Activated CD4-positive, alpha-beta T cell treated with anti-CD3 and anti-CD28 coated beads, Interleukin-2, amount 50 U/mL, for 4 hours (primary cell): ENCODE results near the gene LUZP4.
"Not testable (repeated sequence)": the region's sequence is repeated elsewhere in the genome, so short reads cannot be mapped to it uniquely, and the experiment has no call there.

Experiments
- DNase-seq, 2 experiments: peaks; one replicate each; pipeline ENCODE4 v3.0.0-alpha.2; 2020

LUZP4 gene, protein sequence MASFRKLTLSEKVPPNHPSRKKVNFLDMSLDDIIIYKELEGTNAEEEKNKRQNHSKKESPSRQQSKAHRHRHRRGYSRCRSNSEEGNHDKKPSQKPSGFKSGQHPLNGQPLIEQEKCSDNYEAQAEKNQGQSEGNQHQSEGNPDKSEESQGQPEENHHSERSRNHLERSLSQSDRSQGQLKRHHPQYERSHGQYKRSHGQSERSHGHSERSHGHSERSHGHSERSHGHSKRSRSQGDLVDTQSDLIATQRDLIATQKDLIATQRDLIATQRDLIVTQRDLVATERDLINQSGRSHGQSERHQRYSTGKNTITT

DNA sequence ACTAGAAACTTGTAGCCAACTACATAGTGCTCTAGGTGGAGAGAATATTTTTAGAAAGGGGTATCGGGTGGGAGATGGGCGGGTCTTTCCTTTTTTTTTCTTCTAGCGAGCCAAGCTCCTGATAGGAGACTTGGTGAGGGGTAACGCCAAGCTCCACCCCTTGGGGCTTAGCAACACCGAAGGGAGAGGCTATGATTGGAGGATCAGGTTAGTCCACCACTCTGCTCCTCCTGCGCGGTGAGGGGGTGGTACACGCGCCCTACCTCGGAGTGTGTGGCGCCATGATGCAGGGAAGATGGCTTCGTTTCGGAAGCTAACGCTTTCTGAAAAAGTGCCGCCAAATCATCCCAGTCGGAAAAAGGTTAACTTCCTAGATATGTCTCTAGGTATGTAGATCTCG is at the start of gene LUZP4:
Gene LUZP4 (plus strand): TSS at position 251 of the 400 bp plus-strand sequence. CDS start 45 bp downstream, at position 296.
- no peak for DNase-seq

DNA sequence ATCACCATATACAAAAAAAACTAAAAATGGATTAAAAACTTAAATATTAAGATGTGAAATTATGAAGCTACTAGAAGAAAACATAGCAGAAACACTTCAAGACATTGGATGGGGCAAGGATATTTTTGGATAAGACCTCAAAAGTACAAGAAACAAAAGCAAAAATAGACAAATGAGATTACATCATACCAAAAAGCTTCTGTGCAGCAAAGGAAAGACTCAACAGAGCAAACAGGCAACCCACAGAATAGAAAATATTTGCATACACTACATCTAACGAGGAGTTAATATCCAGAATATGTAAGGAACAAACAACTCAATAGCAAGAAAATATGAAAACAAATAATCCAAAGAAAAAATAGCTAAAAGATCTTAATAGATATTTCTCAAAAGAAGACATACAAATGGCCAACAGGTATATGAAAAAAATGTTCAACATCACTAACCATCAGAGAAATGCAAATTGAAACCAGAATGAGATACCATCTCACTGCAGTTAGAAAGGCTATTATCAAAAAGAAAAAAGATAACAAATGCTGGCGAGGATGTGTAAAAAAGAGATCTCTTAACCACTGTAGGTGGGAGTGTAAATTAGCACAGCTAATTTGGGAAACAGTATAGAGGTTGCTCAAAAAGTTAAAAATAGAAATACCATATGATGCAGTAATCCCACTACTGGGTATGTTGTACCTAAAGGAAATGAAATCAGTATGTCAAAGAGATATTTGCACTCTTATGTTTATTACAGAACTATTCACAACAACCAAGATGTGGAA is 37.9 kb upstream of the LUZP4 start:
- DNase-seq: no peak

DNA sequence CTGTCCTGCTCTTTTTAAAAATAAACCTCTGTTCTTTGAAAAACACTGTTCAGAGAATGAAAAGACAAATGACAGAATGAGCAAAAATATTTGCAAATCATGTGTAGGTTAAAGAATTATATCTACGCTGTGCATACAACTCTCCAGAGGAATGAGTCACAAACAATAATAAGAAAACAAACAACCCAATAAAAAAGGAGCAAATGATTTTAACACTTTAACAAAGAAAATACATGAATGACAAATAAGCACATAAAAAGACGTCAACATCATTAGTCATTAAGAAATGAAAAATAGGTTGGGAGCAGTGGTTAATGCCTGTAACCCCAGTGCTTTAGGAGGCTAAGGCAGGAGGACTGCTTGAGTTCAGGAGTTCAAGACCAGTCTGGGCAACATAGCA is 34.5 kb upstream of the LUZP4 start:
- no peak for DNase-seq

DNA sequence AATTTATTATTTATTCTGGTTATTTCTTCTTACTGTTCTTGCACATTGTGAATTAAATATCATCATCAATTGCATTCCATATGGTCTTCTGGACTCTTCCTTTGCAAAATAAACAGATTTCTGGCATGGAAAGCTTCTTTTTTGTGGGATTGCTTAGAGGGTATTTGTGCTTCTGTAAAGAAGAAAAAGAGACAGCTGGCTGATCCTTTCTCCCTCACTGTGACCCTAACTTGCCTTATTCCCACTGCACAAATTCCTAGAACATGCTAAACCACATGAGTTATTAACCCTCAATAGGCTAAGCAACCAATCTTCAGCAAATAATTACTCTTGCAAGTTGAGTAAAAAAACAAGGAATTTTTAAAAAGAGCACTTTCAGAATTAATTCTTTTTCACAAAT is 31.8 kb upstream of the LUZP4 start:
- DNase-seq: no peak

DNA sequence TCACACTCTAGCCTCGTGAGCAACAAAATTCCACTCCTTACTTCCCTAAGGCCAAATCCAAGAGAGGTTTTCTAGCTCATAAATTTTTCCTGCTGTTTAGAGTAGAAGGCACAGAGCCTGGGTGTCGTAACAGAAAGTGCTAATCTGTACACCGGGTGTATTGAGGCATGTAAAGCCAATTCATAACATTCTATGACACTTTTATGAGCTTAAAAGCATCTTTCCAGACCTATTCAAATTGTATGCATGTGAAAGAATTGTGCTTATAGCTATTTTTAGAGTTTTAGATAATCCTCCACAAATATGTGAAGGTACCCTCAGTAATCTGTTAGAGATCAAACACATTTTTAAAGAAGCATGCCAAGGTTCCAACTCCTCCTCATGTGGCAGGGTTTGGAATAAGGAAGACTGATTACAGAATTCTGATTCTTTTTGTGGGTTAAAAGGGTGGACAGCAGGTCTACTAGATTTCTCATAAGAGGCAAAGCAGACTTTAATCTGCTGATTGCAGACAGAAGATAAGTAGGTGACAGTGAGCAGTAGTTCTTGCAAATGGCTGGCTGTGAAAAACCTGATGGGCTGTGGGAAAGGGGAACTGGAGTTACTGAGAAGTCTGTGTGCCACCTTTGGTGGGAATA is 30.2 kb upstream of the LUZP4 start:
- DNase-seq: no peak

DNA sequence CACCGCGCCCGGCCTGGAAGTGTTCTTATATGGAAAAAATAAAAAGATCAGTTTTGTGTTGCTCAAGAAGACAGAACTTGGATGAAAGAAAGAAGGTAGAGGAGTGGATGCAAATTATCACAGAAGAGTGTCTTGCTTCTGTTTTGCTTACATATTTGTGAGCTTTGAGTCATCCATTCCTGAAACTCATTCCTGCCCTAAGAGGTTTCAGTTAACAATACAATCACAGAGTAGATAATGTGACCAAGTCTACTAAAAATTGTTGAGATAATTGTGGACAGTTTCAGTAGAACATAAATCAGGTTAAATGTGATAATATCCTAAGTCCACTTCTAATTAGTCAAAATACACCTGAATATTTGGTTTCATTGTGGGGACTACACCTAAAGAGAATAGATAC is 29.2 kb upstream of the LUZP4 start:
- DNase-seq: no peak

DNA sequence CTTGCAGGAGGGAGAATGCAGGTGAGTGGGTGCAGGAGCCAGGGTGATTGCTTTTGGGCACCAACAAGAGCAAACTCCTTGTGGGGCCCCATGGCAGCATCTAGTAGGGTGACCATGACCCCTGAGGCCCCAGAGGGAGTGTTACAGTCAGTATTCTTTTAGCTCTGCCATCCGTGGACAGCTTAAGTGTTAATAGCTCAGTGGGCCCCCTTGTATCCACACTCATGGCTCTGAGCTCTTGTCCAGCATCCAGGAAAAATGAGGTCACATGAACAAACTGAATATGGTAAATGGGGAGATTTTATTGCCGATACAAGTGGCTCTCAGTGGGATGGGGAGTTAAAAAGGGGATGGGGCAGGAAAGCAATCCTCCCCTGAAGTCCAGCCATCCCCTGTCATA is 28.4 kb upstream of the LUZP4 start:
- DNase-seq: no peak

DNA sequence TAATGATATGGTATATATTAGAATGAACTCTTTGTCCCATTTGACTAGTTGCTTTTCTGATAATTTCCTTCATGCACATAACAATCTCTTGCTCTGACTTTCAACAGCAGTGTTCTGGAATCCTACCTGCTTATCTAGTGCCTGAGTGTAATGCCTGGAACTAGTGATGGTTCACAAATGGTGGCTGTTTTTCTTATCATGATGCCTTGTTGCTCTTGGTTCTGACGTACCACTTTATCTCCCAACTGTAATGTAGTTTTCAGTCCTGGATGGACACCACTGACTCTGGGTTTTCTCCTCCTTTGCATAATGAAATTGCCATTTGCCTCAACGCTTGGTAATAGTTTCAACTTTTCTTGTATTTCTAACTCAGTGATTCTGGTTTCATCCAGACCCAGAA is 25.5 kb upstream of the LUZP4 start:
- DNase-seq: no peak

DNA sequence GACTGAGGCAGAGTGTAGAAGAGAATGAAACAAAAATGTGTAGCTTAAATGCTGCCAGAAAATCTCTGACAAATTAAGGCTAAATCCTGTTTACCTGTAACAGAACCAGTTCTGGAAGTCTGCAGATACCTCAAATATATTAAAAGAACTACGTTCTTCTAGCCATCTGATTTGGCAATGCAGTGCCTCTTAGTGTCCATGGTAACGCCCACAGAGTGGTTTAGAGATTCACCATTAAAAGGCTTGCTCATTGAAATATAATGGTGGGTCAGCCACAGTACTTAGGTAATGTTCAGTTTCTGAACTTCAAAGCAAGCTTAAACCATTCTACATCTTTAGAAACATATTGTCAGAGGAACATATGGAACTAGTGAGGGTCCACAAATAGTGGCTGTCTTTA is 23.2 kb upstream of the LUZP4 start:
- DNase-seq: no peak

DNA sequence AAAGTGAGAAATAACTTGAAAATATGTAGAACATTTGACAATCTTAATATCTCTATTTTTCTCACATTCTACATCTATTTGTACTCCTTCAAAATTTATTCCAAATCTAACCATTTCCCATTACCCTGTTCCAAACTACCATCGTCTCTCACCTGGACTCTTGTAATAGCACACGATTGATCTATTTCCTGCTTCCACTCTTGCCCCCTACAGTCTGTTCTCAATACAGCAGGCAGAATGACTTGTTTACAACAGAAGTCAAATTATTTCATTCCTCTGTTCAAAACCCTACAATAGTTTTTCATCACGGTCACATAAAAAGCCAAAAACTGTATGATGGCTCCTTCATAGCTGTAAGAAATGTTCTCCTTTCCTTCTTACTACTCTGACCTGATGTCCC is 21.1 kb upstream of the LUZP4 start:
- no peak for DNase-seq

DNA sequence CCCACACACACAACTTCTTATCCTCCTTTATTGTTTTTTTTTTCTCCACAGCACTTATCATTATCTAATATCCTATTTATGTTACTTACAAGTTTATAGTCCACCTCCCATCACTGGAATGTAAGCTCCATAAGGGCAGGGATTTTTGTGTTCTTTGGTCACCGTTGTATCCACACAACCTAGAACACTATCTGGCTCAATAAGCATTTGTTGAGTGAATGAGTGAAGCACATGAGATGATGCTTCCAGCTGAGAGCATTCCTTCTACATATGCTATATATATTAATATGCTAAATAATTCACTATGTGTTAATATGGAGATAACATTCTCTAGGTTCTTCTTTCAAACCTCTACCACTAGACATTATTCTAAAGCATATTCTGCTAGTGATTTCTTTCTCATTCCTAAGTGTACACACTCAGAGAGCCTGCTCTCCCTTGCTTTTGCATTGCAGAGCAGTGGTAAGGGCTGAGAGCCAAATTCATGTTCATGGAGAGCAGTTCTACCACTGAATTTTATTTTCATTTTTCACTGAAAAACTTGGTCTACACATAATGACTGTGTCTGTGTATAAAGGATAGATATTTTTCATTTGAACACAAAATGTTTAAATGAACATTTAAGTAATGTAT is 20.3 kb upstream of the LUZP4 start:
- DNase-seq: no peak

DNA sequence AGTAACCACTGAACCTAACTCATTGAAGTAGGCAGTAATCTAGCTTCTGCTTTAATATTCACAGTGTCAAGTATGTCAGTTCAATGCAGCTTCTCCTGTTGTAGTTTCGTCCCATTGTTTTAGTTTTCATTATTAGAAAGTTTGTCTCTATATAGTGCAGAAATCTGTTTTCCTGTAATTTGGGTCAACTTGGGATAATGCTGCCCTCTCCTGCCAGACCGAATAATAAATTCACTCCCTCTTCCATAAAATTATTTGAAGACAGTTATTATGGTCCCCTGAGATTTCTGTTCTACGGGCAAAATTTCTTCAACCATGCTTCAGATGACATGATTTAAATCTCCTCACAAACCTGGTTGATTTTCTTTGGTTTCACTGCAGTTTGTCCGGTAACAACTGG is 4.6 kb upstream of the LUZP4 start:
- DNase-seq: no peak

DNA sequence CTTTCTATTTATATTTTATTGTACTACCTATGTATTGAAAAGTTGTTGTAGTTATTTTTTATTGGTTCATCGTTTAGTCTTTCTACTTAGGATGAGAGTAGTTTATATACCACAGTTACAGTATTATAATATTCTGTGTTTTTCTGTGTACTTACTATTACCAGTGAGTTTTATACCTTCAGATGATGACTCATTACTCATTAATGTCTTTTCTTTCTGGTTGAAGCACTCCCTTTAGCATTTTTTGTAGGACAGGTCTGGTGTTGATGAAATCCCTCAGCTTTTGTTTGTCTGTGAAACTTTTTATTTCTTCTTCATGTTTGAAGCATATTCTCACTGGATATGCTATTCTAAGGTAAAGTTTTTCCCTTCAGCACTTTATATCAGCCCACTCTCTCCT is 7.7 kb downstream of the LUZP4 start:
- no peak for DNase-seq

DNA sequence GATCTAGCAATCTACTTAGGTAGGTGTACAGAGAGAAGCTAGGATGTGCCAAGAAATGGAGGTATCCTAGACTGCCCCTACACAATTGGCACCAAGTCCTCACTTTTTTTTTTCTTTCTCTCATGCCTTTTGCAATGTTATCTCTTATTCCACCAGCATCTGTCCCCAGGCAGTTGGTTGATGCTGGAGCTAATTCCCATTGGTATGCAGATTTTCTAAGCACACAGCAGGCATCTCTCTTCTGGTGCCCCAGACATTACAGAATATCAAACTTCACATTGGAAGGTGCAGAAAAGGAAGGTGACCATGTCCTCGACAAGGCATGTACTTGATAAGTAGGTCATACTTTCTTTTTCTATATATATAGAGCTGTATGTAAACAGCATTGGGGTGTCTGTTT is 21.6 kb downstream of the LUZP4 start:
- no peak for DNase-seq

DNA sequence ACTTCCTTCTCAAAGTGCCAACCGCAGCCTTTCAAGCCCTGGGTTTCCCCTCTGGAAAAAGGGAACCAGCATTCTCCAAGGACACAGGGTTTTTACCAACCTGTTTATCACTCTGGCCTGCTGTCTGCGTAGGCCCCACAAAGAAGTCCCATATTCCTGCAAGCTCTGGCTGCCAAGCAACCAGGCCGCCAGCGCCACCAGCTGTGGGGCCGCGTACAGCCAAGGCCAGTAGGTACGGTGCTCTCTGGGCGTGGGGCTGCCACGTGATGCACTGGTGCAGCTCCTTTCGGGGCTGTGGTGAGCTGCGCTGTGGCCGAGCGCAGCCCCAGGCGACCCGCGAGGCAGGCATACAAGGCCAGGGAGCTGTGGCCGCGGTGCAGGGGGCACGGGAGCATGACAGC is 22.1 kb downstream of the LUZP4 start:
- DNase-seq: no peak

DNA sequence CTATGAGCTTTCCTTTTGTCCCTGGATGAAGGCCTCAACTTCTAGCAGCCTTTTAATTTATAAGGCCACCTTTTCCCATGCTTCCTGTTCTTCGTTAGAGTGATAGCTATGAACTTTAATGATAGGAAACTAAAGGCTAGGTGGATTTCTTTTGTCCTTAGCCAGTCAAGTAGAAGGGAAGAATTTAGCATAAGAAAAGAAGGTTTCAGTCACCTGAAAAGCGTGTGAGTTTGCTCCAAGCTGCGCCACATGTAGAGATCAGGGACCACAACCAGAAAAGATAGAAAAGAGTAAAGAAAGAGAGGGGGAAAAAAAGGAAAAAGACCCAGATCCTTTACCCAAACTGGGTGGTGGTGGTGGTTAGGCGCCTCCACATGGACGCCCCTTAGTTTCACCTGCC is 28.6 kb downstream of the LUZP4 start:
- DNase-seq: no peak

DNA sequence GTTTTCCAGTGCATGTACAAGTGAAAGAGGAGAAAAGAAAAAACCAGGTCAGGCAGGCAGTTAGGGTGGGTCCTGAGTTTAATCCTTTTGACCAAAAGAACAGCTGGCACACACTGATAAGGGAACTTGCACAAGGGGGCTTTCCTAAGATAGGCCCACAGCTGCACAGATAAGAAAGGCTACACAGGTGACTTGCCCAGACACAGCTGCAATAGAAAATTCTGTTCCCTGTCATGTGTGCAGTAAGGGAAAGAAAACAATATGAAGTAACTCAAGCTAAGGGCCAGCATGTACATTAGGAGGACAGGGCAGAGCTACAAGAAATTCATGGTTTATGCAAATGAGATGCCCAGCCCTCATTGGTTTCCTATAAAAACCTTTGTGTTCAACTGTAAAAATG is 32.9 kb downstream of the LUZP4 start:
- DNase-seq: no peak

DNA sequence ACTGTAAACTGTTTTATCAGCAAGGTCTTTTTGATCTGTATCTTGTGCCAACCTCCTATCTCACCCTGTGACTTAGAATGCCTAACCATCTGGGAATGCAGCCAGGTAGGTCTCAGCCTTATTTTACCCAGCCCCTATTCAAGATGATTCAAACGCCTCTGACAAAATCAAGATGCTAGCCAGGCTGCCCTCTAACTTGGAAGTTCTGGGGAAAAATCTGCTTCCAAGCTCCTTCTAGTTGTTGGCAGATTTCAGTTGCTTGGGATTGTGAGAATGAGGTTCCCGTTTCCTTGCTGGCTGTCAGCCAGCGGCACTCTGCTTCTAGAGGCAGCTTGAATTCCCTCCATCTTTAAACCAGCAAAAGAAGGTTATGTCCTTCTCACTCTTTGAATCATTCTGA is 34.7 kb downstream of the LUZP4 start:
- no peak for DNase-seq

DNA sequence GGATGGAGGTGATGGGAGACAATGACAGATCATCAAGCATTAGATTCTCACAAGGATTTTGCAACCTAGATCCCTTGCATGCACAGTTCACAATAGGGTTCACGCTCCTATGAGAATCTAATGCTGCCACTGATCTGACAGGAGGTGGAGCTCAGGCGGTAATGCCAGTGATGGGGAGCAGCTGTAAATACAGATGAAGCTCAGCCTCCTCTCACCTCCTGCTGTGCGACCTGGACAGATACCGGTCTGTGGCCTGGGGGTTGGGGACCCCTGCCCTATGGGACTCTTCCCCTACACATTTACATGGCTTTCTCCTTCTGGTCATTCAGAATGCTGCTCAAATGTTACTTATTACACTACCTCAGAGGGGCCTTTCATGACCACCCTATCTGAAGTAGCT is 39.8 kb downstream of the LUZP4 start:
- not testable (repeated sequence) for DNase-seq

DNA sequence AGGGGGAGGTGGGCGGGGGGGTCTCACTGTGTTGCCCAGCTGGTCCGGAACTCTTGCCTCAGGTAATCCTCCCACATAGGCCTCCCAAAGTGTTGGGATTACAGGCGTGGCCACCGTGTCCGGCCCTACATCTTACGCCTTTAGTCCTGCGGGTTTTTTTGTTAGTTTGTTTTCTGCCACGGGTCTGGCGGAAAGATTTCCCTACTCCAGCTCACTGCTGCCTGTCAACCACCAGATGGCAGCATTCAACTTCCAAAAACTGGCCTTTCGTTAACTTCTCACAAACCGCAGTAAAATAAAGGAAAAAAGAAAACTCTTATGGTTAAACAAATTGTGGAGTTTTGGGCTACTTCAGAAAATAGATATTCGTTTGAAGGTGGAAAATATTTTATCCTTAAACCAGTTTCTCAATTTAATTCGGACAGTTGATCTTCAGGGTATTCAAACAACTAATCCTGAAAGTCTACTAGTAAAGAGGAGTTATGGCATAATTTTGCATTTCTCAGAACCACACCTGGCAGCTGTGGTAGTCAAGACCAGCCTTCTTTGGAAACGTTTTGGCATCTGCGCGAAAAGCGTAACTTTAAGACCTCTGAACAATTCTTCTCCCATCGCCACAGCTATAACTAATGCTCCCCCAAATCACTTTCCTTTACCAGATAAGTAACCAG is 41.1 kb downstream of the LUZP4 start:
- no peak for DNase-seq

DNA sequence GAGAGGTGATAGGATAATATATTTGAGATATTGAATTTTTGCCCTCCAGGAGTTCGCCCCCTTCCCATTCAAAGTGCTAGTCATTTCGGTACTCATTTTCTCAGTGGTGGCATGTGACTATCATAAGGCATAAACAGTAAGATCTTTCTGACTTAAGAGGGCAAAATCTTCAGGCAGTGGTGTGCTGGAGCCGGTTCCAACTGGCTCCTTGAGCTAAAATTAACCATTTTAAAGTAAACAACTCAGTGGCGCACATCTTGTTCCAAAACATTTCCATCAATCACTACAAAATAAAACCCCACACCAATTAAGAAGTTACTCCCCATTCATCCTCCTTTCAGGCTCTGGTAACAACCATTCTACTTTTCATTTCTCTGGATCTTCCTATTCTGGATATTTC is 43.3 kb downstream of the LUZP4 start:
- no peak for DNase-seq

DNA sequence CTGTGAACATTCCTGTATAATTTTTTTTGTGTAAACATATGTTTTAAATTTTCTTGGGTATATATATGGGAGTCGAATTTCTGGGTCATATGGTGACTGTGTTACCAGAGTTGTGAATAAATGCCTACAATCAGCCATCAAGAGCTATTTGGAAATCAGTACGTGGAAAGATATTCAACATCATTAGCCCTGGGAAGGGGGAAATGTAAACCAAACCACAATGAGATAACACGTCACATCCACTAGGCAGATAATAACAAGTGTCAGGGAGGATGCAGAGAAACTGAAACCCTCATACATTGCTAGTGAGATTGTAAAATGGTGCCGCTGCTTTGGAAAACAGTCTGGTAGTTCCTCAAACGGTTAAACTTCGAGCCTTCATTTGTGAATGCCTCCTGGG is 43.9 kb downstream of the LUZP4 start:
- no peak for DNase-seq

DNA sequence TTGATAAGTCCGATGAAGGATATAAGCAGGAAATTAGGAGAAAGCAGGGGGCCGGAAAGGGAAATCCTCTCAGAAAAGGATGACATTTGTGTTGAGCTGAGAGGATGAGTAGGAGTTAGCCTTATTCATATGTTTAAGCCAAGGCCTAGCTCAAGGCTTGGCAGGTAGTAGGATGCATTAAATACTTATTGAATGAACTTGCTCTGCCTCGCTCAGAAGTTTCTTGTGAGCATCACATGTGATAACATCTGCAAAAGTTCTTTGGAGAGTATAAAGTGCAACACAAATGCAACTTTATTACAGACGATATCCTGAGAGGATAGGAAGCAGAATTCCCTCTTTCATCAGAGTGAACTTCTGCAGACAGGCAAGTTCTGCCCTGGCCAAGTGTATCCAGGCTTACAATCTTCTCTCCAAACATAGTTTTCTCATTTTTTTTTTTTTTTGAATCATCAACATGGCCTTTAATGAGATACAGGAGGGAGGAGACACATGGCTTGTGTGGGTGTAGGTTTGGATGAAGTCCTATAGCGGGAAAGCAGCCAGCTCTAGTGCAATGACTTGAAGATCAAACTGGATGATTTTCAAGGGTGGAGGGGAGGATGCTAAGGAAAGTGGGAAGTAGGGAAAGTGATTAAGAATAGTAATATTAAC is 48.1 kb downstream of the LUZP4 start:
- no peak for DNase-seq
